Measurements from ENCODE around the gene SSX2IP. TPM values are rescaled to one million over a fixed set of nuclear protein-coding genes. Genes with fewer than 3 reads are reported as not detected.
"Not testable (repeated sequence)": the region's sequence is repeated elsewhere in the genome, so short reads cannot be mapped to it uniquely, and the experiment has no call there.

The SSX2IP gene
- total RNA-seq, 1 experiment from 2014 or later = 13.8 TPM

- no peak for DNase-seq (ENCODE audit: low read depth)
- in situ Hi-C loops (cut with HindIII; ENCODE audit: low pct_unique_long_range_greater_than_20kb, low sequenced_read_pairs) = no loop called here
Measured at GRCh38 chr1:84598846-84599741, 91.2 kb downstream of the SSX2IP start.

DNA sequence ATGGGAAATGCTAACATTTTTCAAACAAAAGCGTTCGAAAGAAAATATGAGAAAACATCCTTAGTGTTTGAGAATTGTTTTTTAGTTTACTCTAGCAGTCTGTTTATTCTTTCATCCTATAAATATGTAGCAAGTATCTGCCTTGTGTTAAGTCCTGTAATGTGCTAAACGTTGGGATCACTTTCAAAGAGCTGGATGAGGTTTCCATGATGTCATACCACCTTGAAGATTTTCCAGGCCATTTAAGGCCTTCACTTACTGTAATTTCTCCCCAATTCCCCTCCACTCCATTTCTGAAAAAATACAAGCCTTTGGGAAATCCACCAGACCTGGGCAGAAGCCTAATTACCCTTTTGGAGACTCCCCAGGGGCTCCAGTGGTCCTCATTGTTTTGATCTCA lies 91.8 kb downstream of the SSX2IP start:
- no peak for DNase-seq (ENCODE audit: low read depth)
- in situ Hi-C loops (cut with HindIII; ENCODE audit: low pct_unique_long_range_greater_than_20kb, low sequenced_read_pairs) = no loop called here

DNA sequence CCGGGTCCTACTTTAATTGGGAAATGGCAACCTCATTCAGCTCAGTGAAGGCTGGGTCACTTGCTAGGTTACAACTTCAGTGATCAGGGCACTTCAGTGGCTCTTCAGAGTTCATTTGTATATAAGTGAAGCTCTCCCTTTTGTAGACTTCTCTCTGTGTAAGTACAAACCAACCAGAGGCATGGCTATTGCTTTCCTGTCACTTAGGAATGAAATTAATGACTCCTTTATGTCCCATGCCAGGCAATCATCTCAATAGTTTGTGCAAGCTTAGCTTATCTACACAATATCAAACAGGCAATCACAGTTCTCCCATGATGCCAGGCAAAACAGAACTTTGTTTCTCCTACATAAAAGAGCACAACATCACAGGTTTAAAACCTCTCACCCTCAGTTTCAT lies 93.2 kb downstream of the SSX2IP start:
- in situ Hi-C loops (cut with HindIII; ENCODE audit: low pct_unique_long_range_greater_than_20kb, low sequenced_read_pairs) = no loop called here
- DNase-seq (ENCODE audit: low read depth) = no peak

DNA sequence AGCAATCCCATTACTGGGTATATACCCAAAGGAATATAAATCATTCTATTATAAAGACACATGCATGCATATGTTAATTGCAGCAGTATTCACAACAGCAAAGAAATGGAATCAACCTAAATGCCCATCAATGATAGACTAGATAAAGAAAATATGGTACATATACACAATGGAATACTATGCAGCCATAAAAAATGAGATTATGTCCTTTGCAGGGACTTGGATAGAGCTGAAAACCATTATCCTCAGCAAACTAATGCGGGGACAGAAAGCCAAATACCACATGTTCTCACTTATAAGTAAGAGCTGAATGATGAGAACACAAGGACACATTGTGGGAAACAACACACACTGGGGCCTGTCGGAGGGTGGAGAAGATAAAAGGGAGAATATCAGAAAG lies 95.3 kb downstream of the SSX2IP start:
- in situ Hi-C loops (cut with HindIII; ENCODE audit: low pct_unique_long_range_greater_than_20kb, low sequenced_read_pairs) = not testable (repeated sequence)

More for the DNA sequence above, 95.3 kb downstream of the SSX2IP start:
- DNase-seq (ENCODE audit: low read depth) = not testable (repeated sequence)

Other genes starting within 250 kb of the SSX2IP start
- gene RPF1, start 211.2 kb downstream of the SSX2IP start, total RNA-seq (2014; rRNA removed; shearing (Covaris generic); ENCODE audit: low replicate concordance) = 40.3 and 41.2 TPM in 2 replicates
- not detected in 2 replicates for gene SPATA1, start 184.1 kb downstream of the SSX2IP start, total RNA-seq (2014; rRNA removed; shearing (Covaris generic); ENCODE audit: low replicate concordance)
- gene GNG5, start 183.9 kb downstream of the SSX2IP start, total RNA-seq (2014; rRNA removed; shearing (Covaris generic); ENCODE audit: low replicate concordance) = 81.2 and 90.2 TPM in 2 replicates
- gene CTBS, start 116.0 kb downstream of the SSX2IP start, total RNA-seq (2014; rRNA removed; shearing (Covaris generic); ENCODE audit: low replicate concordance) = 5.5 and 6.1 TPM in 2 replicates
- gene LPAR3, start 202.7 kb upstream of the SSX2IP start, total RNA-seq (2014; rRNA removed; shearing (Covaris generic); ENCODE audit: low replicate concordance) = not detected in 2 replicates

Measured in Caki2 (cell line).